ENCODE data around the gene AFG1L.

Gene AFG1L

DNA sequence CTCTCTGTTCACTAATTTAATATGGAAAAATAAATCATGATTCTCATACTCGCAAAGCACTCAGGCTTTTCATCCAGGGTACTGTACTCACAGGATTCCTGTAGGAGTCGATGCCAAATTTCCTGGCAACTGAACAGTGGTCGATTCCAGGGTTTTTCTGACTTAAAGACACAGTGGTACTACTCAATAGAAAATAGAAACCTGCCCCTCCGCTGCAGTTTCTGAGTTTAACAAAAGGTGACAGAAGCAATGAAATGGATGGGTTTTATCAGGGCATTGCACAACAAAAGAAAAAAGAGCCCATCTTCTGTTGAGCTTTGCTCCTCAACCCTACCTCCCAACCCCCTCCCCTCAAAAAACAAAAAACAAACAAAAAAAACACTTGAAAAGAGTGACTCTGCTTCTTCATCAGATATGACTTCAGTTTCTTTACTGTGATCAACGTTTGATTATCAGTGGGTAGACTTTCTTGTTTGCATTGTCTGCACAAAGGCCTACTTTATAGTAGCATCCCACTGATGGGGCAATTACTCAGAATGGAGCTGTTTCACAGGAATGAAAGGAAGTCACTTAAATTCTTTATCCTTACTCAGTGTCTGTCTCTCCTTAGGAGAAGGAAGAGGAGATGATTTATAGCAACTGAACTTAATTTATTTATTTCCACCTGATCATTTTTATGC is 169.7 kb downstream of the AFG1L start:
- no peak for DNase-seq

DNA sequence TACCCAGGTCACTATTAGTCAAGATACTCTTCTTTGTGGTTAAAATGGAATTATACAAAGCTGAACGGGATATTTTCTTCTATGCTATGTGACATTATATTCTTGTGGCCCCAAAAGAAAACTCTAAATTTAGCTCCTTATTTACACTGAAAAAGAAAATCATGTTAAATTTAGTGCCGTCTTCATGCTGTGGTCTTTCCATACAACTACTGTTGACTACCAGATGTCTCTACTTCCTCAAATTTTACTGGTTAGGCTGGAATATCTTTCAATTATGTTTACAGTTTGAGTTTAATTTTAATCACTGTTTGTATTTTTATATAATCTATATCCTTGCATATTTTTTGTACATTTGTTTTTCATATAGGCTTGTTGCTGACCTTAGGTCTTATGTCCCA is 170.2 kb downstream of the AFG1L start:
- DNase-seq = no peak

DNA sequence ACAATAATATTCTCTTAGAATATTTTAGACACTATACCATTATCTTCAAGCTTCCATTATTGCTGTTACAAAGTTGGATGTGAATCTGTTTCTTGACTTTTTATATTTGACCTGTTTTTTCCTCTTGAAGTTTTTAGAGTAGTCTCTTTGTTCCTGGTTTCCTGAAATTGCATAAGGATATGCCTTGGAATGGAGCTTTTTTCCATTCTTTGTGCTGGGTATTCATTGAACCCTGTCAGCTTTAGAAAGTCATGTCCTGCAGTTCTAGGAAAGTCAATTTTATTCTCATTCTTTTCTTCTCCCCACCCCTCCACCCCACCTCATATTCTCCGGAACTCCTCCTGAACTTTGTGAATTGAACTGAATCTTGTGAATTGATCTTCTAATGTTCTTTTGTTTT is 173.5 kb downstream of the AFG1L start:
- DNase-seq = no peak

DNA sequence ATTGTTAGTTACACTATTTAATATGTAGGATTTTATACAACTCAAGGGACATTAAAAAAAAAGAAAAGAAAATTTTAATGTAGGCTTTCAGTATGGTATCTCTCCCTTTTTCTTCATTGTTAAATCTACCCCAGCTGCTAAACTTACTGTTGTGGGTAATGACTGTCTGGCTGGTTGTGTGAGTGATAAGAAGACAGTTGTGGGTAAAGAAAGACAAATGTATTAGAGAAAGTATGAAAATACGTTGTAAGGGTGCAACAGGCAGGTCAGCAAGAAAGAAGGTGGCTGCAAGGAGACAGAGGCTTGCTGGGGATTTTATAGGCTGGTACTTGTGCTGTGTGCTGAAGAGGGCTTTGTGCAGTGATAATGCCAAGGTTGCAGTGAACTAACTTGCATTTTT is 174.5 kb downstream of the AFG1L start:
- no peak for DNase-seq

DNA sequence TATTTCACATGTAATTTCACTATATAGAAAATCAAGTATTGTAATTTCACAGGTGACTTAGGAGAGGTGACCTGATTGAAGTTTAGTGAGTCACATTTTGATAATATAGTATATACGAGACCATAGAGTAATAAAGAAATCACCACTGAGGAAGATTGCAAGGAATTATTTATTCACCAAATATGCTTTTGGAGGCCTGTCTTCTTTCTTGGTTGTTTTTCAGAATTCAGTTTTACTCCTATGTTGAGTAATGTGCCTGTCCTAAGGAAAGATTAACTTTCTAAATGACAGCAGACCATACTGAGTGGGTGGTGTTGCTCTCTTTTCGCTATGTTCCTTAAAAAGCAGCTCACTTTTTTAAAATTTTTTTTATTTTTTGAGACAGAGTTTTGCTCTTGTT is 178.3 kb downstream of the AFG1L start:
- no peak for DNase-seq

DNA sequence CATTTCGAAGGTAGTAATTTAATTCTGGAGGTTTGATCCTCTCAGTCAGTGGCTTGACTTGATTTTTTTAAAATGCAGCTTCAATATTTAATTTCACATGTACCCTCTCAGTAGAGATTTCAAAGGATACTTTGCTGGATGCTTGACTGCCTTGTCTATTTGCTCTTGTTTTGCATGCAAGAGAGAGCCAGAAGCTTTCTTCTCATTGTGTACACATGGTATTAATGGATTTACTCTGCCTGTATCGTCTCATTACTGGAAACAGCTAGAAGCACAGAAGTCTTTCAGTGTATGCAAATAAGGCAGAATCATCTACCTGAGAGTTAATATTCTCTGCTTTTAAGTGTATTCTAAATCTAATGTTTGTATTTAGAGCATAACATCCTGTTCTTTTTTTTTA is 181.5 kb downstream of the AFG1L start:
- no peak for DNase-seq

DNA sequence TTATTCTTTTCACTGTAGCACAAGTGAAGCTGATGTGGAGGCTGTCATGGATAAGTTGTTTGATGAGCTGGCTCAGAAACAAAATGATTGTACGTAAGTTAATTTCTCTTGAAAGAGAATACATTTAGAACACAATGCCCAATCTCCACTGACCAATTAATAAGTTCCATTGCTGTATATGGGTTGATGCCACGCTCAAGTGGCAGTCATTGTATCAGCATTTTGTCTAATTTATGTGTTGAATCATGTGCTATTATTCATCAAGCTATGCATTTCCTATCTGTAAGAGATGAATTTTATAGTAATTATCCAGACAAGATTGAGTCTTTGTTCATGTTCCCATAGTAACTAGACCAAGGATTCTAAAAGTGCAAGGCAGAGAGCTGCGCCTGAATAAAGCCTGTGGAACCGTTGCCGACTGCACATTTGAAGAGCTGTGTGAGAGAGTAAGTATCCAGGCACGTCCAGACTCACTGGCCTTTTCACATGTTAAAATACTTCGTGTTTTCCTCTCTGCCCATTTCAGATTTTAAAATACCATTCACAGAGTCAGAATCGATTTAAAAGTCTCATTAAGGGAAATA is 182.1 kb downstream of the AFG1L start:
- DNase-seq = no peak

DNA sequence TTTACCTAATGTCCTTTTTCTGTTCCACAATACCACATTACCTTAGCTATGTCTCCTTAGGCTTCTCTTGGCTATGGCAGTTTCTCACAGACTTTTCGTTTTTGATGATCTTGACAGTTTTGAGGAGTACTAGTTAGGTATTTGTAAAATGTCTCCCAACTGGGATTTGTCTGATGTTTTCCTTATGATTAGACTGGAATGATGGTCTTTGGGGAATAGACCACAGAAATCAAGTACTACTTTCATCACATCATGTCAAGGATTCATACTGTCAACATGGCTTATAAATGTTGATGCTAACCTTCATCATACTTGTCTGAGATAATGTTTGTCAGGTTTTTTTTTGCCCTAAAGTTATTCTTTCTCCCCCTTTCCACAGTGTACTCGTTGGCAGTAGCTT is 187.7 kb downstream of the AFG1L start:
- DNase-seq = no peak

DNA sequence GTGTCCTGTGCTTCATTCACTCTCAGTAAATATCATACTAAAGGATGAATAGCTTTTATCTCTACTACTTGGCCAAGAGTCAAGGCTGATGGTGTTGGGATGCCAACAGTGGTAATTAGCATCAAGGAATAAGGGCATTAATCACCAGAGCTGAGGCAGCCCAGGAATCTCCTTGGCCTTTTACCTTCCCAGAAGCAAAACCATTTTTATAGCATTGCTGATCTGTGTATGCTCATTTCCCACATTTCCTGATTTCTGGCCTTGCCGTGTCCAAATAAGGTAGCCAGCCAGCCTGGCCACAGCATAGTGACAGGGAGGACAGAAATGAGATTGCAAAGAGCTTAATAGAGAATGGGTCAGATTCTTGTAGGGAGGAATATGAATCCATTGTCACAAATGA is 189.2 kb downstream of the AFG1L start:
- no peak for DNase-seq

DNA sequence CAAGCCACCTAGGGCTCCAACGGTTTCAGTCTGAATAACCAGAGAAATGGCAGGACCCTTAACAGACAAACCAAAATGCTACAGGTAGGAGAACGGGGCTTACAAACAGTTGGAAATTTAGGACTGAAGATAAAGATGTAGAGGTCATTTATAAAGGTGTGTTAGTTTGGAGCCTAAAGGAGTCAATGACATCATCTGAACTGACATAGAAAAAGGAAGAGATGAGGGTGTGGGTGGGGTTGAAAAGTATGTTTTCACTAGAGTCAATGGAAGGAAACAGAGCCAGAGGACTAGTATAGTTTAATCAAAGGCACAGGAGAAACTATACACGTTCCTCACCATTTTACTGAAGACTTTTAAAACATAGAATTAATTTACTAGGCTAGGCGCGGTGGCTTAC is 194.8 kb downstream of the AFG1L start:
- no peak for DNase-seq

DNA sequence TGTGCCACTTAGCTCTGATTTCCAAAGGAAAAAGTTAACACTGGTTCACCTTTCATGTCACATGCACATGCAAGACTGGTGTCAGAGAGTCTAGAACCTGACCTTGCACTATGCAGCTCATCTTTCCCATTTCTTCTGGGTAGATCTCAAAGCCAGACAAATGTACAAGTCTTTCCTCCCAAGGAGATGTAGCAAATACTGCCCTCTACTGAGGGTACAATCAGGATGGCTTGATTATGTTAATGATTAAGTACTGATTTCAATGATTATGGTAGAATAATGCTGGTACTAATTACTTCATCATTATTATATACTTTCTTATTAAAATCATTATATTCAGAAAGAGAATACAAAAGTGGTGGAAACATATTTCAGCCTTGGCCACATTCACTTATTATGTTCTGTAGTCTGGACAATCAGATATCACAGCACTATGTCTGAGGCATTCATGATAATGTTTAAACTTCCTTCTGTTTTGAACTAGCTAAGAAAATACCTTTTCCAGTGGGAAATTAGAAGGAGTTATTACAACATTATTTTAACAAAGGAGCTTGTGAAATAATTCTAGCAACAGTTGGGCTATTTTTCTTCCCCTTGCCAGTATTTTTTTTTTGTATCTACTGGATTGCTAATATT is 197.4 kb downstream of the AFG1L start:
- peak in 1 of 2 donors; percentile 44 for DNase-seq

DNA sequence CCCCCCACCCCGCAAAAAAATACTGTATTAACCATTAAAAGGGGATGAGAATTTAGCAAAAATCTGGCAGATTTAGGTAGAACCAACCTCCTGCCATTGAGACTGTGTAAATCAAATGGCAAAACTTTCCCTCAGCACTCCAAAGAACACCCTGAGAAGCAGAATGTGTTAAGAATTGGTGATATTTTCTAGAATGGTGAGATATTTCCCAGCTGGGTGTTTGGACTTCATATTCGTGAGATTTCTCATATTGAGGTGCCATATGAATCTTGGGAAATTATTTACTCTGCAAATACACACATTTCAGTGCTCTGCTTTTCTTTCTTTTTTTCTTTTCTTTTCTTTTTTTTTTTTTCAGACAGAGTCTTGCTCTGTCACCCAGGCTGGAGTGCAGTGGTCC is 199.6 kb downstream of the AFG1L start:
- DNase-seq = no peak

DNA sequence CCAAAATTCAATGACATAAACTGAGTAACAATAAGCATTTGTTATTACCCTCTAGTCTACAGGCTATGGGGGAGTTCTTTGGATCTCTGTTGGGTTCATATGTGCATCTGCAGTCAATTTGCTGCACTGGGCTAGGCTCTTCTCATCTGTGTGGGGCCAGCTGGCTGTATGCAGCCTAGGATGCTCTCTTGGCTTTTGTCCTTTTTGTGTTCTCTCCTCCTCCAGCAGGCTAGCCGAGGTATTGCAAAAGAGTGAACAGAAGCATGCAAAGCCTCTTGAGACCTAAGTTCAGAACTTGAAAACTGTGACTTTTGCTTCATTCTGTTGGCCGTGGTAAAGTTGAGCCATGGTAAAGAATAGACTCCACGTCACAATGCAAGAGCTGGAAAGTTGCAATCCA is 203.0 kb downstream of the AFG1L start:
- DNase-seq = no peak

DNA sequence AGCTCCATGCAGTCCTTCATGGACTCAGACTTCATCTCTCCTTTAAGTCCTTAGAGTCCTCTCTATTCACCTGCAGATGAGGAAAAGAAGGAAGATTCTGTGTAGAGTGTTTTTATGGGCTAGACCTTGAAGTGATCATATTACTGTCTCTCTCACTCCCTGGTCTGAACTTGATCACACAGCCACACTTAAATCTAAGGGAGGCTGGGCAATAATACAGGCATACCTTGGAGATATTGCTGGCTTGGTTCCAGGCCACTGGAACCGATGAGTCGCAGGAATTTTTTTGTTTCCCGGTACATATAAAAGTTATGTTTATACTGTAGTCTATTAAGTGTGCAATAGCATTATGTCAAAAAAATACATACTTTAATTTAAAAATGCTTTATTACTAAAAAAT is 206.7 kb downstream of the AFG1L start:
- no peak for DNase-seq

DNA sequence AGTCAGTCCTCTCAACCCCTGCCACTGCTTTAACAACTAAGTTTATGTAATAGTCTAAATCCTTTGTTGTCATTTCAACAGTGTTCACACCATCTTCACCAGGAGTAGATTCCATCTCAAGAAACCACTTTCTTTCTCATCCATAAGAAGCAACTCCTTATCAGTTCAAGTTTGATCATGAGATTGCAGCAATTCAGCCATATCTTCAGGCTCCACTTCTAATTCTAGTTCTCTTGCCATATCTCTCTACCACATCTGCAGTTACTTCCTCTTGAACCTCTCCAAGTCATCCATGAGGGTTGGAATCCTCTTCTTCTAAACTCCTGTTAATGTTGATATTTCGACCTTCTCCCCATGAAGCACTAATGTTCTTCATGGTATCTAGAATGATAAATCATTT is 208.0 kb downstream of the AFG1L start:
- no peak for DNase-seq

DNA sequence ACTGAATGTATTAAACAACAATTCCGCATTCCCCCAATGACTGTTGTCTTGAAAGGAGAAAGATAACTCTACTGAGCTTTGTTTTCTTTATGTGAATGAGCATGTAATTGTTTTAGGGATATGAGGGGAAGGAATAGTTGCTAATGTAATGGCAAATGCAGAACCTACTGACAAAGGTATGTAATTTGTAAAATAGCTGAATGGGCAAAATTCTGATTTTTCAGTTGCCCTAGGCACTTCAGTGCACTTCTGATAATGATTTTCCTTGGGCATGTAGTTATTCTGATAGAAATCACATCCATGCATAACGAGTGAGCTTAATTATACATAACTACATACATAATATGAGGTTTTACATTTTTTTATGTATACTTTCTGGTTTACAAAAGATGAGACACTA is 212.5 kb downstream of the AFG1L start:
- DNase-seq = no peak

DNA sequence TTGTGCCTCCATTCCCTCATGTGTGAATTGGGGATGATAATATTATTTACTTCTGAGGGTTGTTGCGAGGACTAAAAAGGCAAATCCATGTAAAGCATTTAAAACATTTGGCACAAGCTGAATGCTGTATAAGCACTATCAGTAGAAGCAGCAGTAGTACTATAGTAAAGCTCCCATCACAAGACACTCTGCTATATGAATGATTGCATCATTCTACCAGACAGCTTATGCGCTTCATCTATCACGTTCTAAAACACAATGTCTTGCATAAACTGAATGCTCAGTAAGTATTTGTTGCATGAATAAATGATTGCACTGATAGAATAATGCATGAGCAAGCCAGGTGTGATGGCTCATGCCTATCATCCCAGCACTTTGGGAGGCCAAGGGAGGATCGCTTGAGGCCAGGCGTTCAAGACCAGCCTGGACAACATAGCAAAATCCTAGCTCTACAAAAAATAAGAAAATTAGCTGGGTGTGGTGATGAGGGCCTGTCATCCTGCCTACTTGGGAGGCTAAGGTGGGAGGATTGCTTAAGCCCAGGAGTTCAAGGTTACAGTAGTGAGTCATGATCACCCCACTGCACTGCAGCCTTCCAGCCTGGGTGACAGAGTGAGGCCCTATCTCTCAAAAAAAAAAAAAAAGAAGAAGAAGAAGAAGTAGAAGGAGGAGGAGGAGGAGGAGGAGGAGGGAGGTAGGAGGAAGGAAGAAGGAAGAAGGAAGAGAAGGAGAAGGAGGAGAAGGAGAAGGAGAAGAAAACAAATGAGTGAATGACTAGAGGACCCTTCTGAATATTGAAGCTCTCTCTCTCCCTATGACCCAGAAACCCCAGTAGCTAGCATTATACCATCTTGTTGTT is 215.8 kb downstream of the AFG1L start:
- no peak for DNase-seq

DNA sequence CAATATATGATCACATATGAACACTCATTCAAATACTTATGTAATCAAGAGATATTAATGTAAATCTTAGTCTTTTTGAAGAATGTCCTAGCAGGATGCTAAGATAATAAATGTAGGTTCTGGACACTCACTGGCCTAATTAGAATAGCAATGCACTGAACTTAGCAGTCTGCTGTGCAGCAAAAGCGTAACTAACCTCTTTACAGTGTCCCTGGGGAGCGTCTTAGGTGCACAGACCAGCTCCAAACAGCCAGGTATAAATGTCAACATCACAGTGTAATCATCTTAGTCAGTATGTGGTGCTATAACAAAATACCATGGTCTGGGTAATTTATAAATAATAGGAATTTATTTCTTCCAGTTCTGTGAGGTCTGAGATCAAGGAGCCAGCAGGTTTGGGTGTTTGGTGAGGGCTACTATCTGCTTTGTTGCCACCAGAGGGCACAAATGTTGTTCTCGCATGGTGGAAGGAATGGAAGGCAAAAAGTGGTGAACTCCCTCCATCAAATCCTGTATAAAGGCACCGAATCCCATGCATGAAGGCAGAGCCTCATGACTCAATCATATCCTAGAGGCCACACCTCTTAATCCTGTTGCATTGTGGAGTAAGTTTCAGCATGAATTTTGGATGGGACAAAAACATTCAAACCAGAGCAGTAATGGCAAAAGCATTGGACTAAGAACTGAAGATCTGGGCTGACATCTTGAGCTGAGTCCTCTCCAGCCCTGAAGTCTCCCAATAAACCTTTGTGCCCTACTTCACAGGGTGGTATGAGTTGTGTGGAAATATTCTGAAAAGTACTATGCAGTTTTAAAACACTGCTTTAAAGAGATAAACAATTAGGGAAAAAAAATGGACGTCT is 224.1 kb downstream of the AFG1L start:
- peak in 1 of 2 donors; percentile 9 for DNase-seq

DNA sequence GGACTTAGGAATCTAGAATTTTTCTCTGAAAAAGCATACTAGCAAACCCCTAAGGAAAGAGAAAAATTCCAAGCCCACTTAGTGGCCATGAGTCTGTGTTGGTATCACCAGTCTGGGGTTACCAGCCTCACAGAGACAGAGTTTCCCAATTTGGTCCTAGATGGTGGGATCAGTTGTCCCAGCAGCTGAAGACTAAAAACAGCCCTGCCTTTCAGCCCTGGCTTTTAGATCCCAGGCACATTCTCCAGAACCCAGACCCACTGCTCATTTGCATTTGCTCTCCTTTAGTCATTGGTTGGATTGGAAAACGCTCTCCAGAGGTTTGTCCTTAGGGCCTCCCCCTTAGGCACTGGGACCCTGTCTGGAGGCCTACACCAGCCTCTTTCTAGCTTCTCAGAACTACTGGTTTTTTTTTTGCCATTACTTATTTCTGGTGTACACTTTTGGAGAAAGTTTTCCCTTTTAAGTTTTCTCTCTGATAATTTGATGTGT is 226.8 kb downstream of the AFG1L start:
- no peak for DNase-seq

DNA sequence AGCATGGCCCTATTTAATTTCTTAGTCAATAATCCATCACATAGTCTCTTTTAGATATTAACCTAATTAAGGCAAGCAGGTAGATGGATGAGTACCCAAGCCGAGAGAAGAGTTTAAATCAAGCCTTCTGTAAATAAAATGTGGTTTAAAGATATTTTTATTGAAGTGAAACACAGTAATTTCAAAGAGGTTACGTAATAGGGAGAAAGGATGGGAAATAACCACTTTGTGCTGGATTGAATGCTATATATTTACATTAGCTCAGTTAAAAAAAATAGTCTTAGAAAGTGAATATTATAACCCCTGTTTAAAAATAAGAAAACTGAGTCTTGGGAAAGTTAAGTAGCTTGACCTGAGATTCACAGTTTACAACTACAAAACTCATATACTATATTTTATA is 228.8 kb downstream of the AFG1L start:
- DNase-seq = no peak

DNA sequence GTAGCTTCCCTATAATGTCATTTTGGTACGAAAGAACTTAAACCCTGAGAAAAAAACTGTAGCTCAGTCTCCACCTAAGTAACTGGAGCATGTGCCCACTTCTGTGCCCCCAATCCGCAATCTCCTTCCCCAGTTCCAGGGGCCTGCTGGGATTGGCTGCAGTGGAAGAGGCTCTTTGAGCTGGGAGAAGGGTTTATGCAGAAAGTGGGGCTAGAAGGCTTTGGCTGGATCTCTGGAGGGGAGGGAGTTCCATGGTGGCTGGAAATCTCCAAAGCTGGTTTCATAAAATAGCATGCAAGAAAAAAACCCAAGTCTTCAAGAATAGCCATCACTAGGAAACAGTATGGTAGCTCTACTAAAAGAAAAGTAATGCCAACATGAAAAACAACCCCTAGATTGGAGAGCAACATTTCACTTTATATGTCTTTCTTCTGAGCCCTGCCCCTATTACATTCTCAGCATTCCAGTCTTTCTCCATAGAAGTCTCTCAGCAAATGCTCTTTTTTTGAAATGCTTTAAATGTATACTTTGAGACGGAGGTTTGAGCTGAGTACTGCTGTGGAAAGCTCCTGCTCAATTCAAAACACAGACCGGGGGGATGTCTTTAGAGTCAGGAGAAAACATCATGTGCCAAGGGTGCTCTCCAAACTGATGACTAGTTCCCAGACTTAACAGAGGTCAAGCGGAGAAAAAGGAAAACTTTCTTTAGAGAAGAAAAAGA is 229.8 kb downstream of the AFG1L start:
- no peak for DNase-seq

DNA sequence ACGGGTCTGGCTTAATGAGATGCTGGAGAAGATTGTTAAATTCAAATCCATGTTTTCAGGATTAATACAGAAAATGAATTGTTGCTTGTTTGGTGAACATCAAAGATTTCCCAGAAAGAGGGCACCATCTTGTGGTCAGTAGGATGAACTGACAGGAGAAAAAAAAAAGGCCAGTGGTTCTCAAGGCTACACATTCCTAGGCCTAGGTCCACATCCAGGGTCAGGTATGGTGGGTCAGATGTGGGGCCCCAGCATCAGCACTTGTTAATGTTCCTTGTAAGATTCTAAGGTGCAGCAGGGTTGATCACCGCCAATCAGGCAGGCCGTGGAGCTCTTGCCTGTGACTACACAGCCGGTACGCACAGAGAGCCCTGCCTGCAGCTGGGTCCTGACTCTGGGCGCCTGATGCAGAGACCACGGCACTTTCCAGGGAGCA is 231.9 kb downstream of the AFG1L start:
- peak in 1 of 2 donors; percentile 27 for DNase-seq
